RWPE2 (cell line): Measurements from ENCODE around the gene PTGES2.

Source experiments
- ATAC-seq: fragments of 200-7000 bp; cut with Tn5 transposase; 3 replicates; pipeline ENCODE4 v1.9.1; 2021; ENCODE audit warnings: low read depth
- DNase-seq: peaks from one replicate; pipeline ENCODE4 v3.0.0-alpha.2; 2020; ENCODE audit warnings: low spot score
- H3K27ac ChIP-seq: fragments of 450-650 bp; 2 replicates; pipeline ENCODE4 v1.5.1; 2017; ENCODE audit warnings: mild to moderate bottlenecking; ENCODE audit not compliant: poor library complexity, severe bottlenecking
- H3K27me3 ChIP-seq: fragments of 250-450 bp; sonication (Bioruptor Pico); 2 replicates; pipeline ENCODE4 v1.5.1; 2021; ENCODE audit warnings: mild to moderate bottlenecking, moderate library complexity; ENCODE audit not compliant: insufficient read depth, poor library complexity, severe bottlenecking
- H3K36me3 ChIP-seq: fragments of 250-450 bp; sonication (Bioruptor Pico); 2 replicates; pipeline ENCODE4 v1.5.1; 2020; ENCODE audit warnings: low read depth, mild to moderate bottlenecking, moderate library complexity
- H3K4me1 ChIP-seq: fragments of 250-450 bp; sonication (Bioruptor Pico); 2 replicates; pipeline ENCODE4 v1.5.1; 2021; ENCODE audit warnings: mild to moderate bottlenecking, moderate library complexity; ENCODE audit not compliant: insufficient read depth, poor library complexity, severe bottlenecking
- H3K4me3 ChIP-seq: fragments of 250-450 bp; sonication (Bioruptor Pico); 2 replicates; pipeline ENCODE4 v1.5.1; 2021; ENCODE audit warnings: mild to moderate bottlenecking, moderate library complexity; ENCODE audit not compliant: severe bottlenecking
- H3K9me3 ChIP-seq: fragments of 250-450 bp; sonication (Bioruptor Pico); 2 replicates; pipeline ENCODE4 v1.5.1; 2021; ENCODE audit warnings: mild to moderate bottlenecking, moderate library complexity; ENCODE audit not compliant: severe bottlenecking
- CTCF ChIP-seq: fragments of 450-650 bp; IDR thresholded peaks from one replicate; pipeline ENCODE4 v1.5.1; 2017; ENCODE audit warnings: mild to moderate bottlenecking, moderate library complexity; ENCODE audit not compliant: poor library complexity, severe bottlenecking

Gene PTGES2

GRCh38 chr9:128102861-128103588 is 24.5 kb downstream of the PTGES2 start:
- Histone ChIP-seq H3K27me3 (no peaks in the 10 kb centered on the region), H3K27ac (no peak overlapping the region), H3K36me3 (peaks cover 53% of the 10 kb centered on the region), H3K4me3 (no peak overlapping the region), H3K9me3 (no peaks in the 10 kb centered on the region), H3K4me1 (peaks cover 10% of the 10 kb centered on the region)
- no peak for TF ChIP-seq CTCF
- no peak for DNase-seq
- ATAC-seq = no peak

GRCh38 chr9:128102196-128102595 is 25.3 kb downstream of the PTGES2 start:
- H3K36me3 ChIP-seq = peaks cover 46% of the 10 kb centered on the region
- no peaks in the 10 kb centered on the region for H3K9me3 ChIP-seq
- no peak for DNase-seq
- H3K27ac ChIP-seq = no peak overlapping the region
- no peak for ATAC-seq
- no peak for TF ChIP-seq CTCF
- H3K27me3 ChIP-seq = no peaks in the 10 kb centered on the region
- no peak overlapping the region for H3K4me3 ChIP-seq
- H3K4me1 ChIP-seq = peaks cover 14% of the 10 kb centered on the region

- H3K4me1 ChIP-seq = peaks cover 14% of the 10 kb centered on the region
- TF ChIP-seq CTCF = no peak
- ATAC-seq = no peak
- H3K36me3 ChIP-seq = peaks cover 41% of the 10 kb centered on the region
- H3K27ac ChIP-seq = no peak overlapping the region
- no peaks in the 10 kb centered on the region for H3K27me3 ChIP-seq
- H3K9me3 ChIP-seq = no peaks in the 10 kb centered on the region
- no peak for DNase-seq
- no peak overlapping the region for H3K4me3 ChIP-seq
Measured at GRCh38 chr9:128101690-128102089, 25.8 kb downstream of the PTGES2 start.

- H3K27me3 ChIP-seq = no peaks in the 10 kb centered on the region
- DNase-seq = no peak
- no peak overlapping the region for H3K4me3 ChIP-seq
- peaks cover 14% of the 10 kb centered on the region for H3K4me1 ChIP-seq
- no peak overlapping the region for H3K27ac ChIP-seq
- no peak for ATAC-seq
- H3K9me3 ChIP-seq = no peaks in the 10 kb centered on the region
- TF ChIP-seq CTCF = no peak
- peaks cover 39% of the 10 kb centered on the region for H3K36me3 ChIP-seq
Measured at GRCh38 chr9:128101231-128101661, 26.3 kb downstream of the PTGES2 start.

- TF ChIP-seq CTCF = no peak
- no peak for DNase-seq
- no peaks in the 10 kb centered on the region for H3K9me3 ChIP-seq
- peaks cover 14% of the 10 kb centered on the region for H3K4me1 ChIP-seq
- ATAC-seq = no peak
- peaks cover 33% of the 10 kb centered on the region for H3K36me3 ChIP-seq
- H3K27me3 ChIP-seq = no peaks in the 10 kb centered on the region
- H3K4me3 ChIP-seq = no peak overlapping the region
- H3K27ac ChIP-seq = no peak overlapping the region
Measured at GRCh38 chr9:128100581-128100980, 26.9 kb downstream of the PTGES2 start.
